HG02798 (cell line): ENCODE results near the gene NPR2.

Experiments used
- ATAC-seq: cut with Tn5 transposase; IDR thresholded peaks from one replicate; pipeline ENCODE4 v1.9.1; 2021; ENCODE audit warnings: mild to moderate bottlenecking; ENCODE audit not compliant: unreplicated experiment, poor library complexity

Gene NPR2

DNA sequence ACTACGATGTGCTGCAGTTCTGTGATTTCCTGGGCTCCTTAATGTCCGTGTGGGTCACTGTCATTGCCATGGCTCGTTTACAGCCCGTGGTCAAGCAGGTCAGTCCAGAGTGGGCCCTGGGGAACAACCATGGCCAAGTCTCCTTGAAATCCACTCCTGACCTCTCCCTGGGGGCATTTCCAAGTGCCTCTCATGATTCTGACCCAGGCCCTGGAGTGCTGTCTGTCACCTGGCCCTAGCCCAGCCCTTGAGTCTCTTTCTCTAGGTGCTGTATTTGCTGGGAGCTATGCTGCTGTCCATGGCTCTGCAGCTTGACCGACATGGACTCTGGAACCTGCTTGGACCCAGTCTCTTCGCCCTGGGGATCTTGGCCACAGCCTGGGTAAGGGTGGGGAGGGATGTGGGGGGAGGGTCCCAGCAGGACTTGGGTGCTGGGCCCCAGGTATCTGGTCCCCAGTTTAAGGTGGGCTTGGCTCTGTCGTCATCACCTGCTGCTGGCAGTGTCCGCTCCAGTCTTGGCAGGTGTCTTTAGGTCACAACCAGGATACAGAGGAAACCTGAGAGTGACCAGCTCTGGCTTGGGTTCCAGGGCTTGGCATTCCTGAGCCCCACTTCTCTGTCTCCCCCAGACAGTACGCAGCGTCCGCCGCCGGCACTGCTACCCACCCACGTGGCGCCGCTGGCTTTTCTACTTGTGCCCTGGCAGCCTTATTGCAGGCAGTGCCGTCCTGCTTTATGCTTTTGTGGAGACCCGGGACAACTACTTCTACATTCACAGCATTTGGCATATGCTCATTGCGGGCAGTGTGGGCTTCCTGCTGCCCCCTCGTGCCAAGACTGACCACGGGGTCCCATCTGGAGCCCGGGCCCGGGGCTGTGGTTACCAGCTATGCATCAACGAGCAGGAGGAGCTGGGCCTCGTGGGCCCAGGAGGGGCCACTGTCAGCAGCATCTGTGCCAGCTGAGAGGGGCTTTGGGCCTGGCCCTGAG, 61.8 kb downstream of the NPR2 start:
- ATAC-seq, result no peak

DNA sequence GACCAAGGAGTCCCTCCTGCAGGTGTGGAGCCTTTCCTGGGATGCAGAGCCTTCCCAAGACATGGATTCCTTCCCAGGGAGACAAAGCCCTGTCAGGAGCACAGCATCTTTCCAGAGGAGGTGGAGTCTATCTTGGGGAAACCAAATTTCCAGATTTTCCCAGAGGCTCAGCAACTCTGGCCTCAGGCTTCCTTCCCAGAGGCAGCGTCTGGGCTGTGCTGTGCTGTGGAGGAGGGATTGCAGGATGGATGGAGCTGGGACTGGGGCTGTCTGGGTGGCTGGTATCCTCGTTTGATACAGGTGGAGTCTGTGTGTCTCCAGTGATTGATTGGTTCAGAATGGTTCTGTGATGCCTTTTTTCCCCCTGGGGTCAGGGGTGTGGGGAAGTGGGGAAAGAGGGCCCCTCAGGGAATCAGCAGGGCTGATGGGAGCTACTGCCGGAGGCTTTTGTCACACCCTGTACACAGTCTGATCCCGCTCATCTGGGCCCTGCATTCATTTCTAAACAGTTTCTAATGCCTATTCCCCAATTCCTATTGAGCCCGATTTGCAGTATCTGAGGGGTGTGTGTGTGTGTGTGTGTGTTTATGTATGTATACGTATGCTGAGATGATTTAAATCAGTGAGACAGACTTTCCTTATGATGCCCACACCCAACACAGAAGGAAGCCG, 62.8 kb downstream of the NPR2 start:
- ATAC-seq, result no peak

DNA sequence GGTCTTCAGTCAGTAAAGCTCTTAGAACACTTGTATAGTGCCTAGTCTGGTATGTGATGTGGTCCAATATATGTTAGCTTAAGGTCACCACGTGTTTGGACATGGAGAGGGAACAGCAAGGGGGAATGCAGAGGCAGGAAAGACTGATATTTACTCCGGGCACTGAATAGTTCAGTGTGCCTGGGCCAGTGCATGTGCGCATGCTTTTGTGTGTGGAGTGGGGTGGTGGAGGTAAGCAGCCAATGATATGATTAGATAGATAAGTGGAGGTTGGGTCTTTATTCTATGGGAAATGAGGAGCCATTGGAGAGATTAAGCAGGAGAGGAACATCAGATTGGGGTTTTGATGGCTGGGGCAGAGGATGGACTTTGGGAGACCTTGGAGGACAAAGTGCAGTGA, 64.8 kb downstream of the NPR2 start:
- no peak for ATAC-seq

DNA sequence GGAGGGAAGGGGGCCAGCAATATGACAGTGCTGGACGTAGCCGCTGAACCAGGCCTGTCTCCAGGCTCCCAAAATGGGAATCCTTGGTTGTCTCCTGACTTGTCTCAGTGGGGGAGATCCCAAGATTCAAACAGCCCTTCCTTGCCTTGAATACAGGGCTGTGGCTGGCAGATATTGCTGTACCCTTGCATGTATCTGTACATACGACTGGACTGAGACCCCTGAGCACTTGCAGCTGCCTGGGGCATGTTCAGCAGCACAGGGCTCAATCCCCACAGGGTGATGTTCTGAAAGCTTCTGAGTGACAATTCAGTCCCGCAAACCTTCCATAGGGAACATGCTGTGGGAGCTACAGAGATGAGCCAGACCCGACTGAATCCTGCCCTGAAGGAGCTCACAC, 65.5 kb downstream of the NPR2 start:
- no peak for ATAC-seq

DNA sequence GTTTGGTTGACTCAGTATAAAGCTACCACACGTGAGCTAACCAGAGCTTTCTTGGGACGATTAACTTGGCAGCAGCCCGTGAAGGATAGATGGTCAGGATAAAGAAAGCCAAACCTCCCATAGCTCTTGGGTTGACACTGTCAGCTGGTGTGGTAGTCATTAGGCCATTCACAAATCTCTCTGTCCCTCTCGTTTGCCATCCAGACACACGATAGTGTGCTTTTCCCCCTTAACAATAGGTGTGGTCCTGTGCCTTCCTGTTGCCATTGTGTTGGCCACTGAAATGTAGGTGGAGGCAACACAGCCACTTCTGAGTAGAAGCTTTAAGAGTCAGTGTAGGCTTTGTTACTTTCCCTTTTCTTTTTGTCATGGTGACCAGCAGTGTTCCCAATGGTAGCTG, 67.1 kb downstream of the NPR2 start:
- no peak for ATAC-seq
